Breast epithelium (tissue), 4 donors: ENCODE measurements around the gene TPSAB1. TPM values are rescaled to one million over a fixed set of nuclear protein-coding genes. Genes with fewer than 3 reads are reported as not detected.

Source experiments
- DNase-seq, 2 donors: peaks; one replicate each; pipeline ENCODE4 v3.0.0-alpha.2; 2019; ENCODE audit warnings: low spot score in 2 of 2
- H3K27ac ChIP-seq, 2 donors: fragments of 200-600 bp; sonication (generic) in 1 of 2; one replicate each; pipeline ENCODE4 v1.5.1; 2016 to 2019; ENCODE audit warnings: mild to moderate bottlenecking in 1 of 2
- H3K27me3 ChIP-seq, 2 donors: fragments of 200-600 bp; sonication (generic) in 1 of 2; one replicate each; pipeline versions ENCODE4 v1.5.1 to v1.6.0; 2017 to 2019; ENCODE audit warnings: control low read depth in 1 of 2, mild to moderate bottlenecking in 1 of 2
- H3K36me3 ChIP-seq: fragments of 200-600 bp; one replicate; pipeline ENCODE4 v1.5.1; 2019
- H3K4me1 ChIP-seq, 2 donors: fragments of 200-600 bp; sonication (generic); one replicate each; pipeline ENCODE4 v1.5.1; 2016 to 2019; ENCODE audit warnings: control low read depth in 1 of 2
- H3K4me3 ChIP-seq, 3 donors: fragments of 200-600 bp; sonication (generic); 1 replicate in 2 of 3; 2 replicates in 1 of 3; pipeline ENCODE4 v1.5.1; 2016 to 2019; ENCODE audit warnings: mild to moderate bottlenecking in 3 of 3, moderate library complexity in 2 of 3
- H3K9me3 ChIP-seq, 2 donors: fragments of 200-600 bp; sonication (generic) in 1 of 2; one replicate each; pipeline ENCODE4 v1.5.1; 2016 to 2019; ENCODE audit warnings: control low read depth in 1 of 2
- POLR2A ChIP-seq: fragments of 450-650 bp; IDR thresholded peaks from one replicate; pipeline ENCODE4 v1.6.1; 2016; ENCODE audit warnings: antibody characterized with exemption, mild to moderate bottlenecking, moderate library complexity
- POLR2AphosphoS5 ChIP-seq, 3 donors: sonication (generic); formaldehyde crosslinking; IDR thresholded peaks; one replicate each; pipeline ENCODE4 v1.6.1; 2017; ENCODE audit warnings: antibody characterized with exemption in 3 of 3
- intact Hi-C: fragments of 100-400 bp; cut with DNase I; formaldehyde crosslinking; loops from one replicate; pipeline ENCODE4 v1.15.1; 2023; ENCODE audit warnings: low total_unique reads
- total RNA-seq, 3 donors: library from RNA; depleted of rRNA; stranded (reverse); fragments of >200 nt; gene quantifications; one replicate each; pipeline ENCODE4 v1.1.0, GENCODE V29; 2016
- TF ChIP-seq, protein P1 (sequence below), 3 donors: fragments of 450-650 bp; IDR thresholded peaks; one replicate each; pipeline ENCODE4 v1.5.1; 2016 to 2017; ENCODE audit warnings: antibody characterized with exemption in 3 of 3, mild to moderate bottlenecking in 3 of 3, moderate library complexity in 3 of 3

The TPSAB1 gene
- total RNA-seq, 3 donors from 2014 or later = 5.9 to 156 (median 19.8) TPM

DNA sequence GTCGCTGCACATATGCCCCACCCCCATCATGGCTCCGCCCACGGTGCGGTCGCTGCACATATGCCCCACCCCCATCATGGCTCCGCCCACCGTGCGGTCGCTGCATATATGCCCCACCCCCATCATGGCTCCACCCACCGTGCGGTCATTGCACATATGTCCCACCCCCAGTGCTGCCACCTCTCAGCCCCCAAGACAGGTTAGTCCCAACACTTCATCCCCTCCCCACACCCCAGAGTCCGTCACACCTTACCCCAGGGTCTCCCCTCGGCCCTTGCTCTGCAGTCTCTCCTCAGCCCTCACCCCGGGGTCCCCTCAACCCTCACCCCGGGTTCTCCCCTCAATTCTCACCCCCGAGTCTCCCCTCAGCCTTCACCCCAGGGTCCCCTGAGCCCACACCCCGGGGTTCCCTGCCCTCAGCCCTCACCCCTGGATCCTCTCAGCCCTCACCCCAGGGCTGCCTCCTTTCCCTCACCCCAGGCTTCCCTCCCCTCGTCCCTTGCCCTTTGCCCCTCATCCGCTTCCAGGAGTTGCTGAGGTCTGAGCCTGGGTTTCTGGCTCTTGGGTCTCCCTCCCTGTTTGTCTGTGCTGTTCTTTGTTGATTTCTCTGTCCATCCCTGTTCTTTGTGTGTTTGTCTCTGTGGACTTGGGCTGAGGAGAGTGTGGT, 41.0 kb upstream of the TPSAB1 start:
- Histone ChIP-seq H3K4me1 (no peaks in the 10 kb centered on the region), H3K27me3 (peaks cover 3 to 55% of the 10 kb centered on the region in 2 donors), H3K4me3 (no peak overlapping the region), H3K36me3 (no peaks in the 10 kb centered on the region), H3K27ac (no peak overlapping the region), H3K9me3 (peaks cover 0 to 5% of the 10 kb centered on the region in 2 donors)
- DNase-seq = no peak
- TF ChIP-seq POLR2AphosphoS5 (IDR thresholded peaks at IDR 0.05) = no peak
- intact Hi-C loops = no loop called here

DNA sequence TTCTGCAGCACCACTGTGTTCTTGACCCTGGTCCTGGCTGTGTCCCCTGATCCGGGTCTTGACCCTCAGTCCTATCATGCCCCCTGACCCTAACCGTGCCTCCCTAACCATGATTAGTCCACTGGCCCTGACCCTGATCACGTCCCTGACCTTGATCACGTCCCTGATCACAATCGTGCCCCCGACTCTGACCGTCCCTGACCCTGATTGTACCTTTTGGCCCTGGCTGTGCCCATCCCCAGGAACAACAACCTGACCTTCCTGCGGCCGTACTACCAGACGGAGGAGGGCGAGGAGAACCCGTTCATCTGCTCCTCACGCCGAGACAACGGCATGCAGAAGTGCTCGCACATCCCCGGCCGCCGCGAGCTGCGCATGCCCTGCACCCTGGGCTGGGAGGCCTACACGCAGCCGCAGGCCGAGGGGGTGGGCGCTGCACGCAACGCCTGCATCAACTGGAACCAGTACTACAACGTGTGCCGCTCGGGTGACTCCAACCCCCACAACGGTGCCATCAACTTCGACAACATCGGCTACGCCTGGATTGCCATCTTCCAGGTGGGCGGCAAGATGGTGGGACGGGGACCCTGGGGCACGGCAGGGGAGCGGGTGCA, 40.4 kb upstream of the TPSAB1 start:
- intact Hi-C loops = no loop called here
- TF ChIP-seq, protein P1, sequence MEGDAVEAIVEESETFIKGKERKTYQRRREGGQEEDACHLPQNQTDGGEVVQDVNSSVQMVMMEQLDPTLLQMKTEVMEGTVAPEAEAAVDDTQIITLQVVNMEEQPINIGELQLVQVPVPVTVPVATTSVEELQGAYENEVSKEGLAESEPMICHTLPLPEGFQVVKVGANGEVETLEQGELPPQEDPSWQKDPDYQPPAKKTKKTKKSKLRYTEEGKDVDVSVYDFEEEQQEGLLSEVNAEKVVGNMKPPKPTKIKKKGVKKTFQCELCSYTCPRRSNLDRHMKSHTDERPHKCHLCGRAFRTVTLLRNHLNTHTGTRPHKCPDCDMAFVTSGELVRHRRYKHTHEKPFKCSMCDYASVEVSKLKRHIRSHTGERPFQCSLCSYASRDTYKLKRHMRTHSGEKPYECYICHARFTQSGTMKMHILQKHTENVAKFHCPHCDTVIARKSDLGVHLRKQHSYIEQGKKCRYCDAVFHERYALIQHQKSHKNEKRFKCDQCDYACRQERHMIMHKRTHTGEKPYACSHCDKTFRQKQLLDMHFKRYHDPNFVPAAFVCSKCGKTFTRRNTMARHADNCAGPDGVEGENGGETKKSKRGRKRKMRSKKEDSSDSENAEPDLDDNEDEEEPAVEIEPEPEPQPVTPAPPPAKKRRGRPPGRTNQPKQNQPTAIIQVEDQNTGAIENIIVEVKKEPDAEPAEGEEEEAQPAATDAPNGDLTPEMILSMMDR (IDR thresholded peaks at IDR 0.05) = no peak
- TF ChIP-seq POLR2AphosphoS5 (IDR thresholded peaks at IDR 0.05) (no peak), POLR2A (no peak)
- H3K4me3 ChIP-seq = no peak overlapping the region
- H3K9me3 ChIP-seq = peaks cover 0 to 5% of the 10 kb centered on the region in 2 donors
- H3K4me1 ChIP-seq = no peaks in the 10 kb centered on the region
- no peak for DNase-seq
- no peak overlapping the region for H3K27ac ChIP-seq
- peaks cover 0 to 57% of the 10 kb centered on the region in 2 donors for H3K27me3 ChIP-seq
- H3K36me3 ChIP-seq = no peaks in the 10 kb centered on the region

DNA sequence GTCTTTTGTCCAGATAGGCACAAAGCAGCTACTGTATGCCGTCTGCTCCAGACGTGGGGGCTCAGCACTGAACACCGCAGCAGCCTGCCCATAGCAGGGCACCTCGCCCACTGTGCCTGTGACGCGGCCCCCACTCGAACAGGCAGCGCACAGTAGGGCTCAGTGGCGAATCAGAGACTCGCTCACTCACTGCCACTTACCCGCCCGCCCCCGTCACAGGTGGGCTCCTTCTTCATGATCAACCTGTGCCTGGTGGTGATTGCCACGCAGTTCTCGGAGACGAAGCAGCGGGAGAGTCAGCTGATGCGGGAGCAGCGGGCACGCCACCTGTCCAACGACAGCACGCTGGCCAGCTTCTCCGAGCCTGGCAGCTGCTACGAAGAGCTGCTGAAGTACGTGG, 39.1 kb upstream of the TPSAB1 start:
- H3K4me3 ChIP-seq = no peak overlapping the region
- intact Hi-C loops = no loop called here
- DNase-seq = no peak
- H3K27me3 ChIP-seq = peaks cover 0 to 57% of the 10 kb centered on the region in 2 donors
- no peaks in the 10 kb centered on the region for H3K4me1 ChIP-seq
- TF ChIP-seq, protein P1 (IDR thresholded peaks at IDR 0.05) = no peak
- TF ChIP-seq POLR2A = no peak
- no peak for TF ChIP-seq POLR2AphosphoS5 (IDR thresholded peaks at IDR 0.05)
- H3K9me3 ChIP-seq = peaks cover 0 to 5% of the 10 kb centered on the region in 2 donors
- H3K36me3 ChIP-seq = no peaks in the 10 kb centered on the region
- H3K27ac ChIP-seq = no peak overlapping the region

DNA sequence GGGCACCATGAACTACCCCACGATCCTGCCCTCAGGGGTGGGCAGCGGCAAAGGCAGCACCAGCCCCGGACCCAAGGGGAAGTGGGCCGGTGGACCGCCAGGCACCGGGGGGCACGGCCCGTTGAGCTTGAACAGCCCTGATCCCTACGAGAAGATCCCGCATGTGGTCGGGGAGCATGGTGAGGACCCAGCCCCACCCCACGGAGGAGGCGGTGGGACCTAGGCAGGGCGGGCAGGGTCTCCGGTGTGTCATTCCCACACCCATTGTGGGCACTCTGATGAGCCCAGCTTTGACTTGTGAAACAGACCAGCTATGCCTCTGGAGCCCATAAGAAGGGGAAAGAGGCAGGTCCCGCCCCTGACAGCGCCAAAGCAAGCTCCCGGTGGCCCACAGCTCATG, 38.2 kb upstream of the TPSAB1 start:
- H3K27ac ChIP-seq = no peak overlapping the region
- intact Hi-C loops = no loop called here
- H3K4me1 ChIP-seq = no peaks in the 10 kb centered on the region
- H3K36me3 ChIP-seq = no peaks in the 10 kb centered on the region
- peaks cover 0 to 5% of the 10 kb centered on the region in 2 donors for H3K9me3 ChIP-seq
- no peak overlapping the region for H3K4me3 ChIP-seq
- DNase-seq = no peak
- TF ChIP-seq, protein P1 (IDR thresholded peaks at IDR 0.05) = no peak
- H3K27me3 ChIP-seq = peaks cover 0 to 57% of the 10 kb centered on the region in 2 donors

DNA sequence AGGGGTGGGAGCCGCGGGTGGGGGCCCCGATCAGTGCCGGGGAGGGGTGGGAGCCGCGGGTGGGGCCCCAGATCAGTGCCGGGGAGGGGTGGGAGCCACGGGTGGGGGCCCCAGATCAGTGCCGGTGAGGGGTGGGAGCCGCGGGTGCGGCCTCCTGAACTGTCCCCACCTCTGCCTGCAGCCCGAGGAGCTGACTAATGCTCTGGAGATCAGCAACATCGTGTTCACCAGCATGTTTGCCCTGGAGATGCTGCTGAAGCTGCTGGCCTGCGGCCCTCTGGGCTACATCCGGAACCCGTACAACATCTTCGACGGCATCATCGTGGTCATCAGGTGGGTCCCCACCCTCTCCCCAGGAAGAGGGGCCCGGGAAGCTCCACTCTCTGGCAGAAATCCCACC, 35.6 kb upstream of the TPSAB1 start:
- peaks cover 0 to 71% of the 10 kb centered on the region in 2 donors for H3K27me3 ChIP-seq
- no peaks in the 10 kb centered on the region for H3K4me1 ChIP-seq
- H3K36me3 ChIP-seq = no peaks in the 10 kb centered on the region
- no peak for TF ChIP-seq POLR2AphosphoS5 (IDR thresholded peaks at IDR 0.05)
- TF ChIP-seq, protein P1 (IDR thresholded peaks at IDR 0.05) = no peak
- TF ChIP-seq POLR2A = no peak
- intact Hi-C loops = no loop called here
- H3K9me3 ChIP-seq = no peaks in the 10 kb centered on the region
- no peak overlapping the region for H3K4me3 ChIP-seq
- no peak for DNase-seq
- H3K27ac ChIP-seq = no peak overlapping the region
